HepG2 (cell line): ENCODE results near the gene GPR137. TPM values are rescaled to one million over a fixed set of nuclear protein-coding genes. Genes with fewer than 3 reads are reported as not detected.

Experiments used
- ATAC-seq: fragments of 200-7000 bp; cut with Tn5 transposase; 3 replicates; pipeline ENCODE4 v1.9.1; 2020; ENCODE audit warnings: mild to moderate bottlenecking, moderate library complexity
- BruUV-seq: library from RNA; stranded (reverse); fragments of 400-500 nt; replicated peaks from 2 replicates; lab custom pipeline; 2021; lab: Mats Ljungman, UMichigan
- CTCF ChIA-PET: fragments of 300-600 bp; formaldehyde crosslinking; extraction: SDS; loops from one replicate; lab custom pipeline; 2021; ENCODE audit warnings: low total read pairs, inconsistent platforms, low intra/inter-chr PET ratio; lab: Yijun Ruan, JAX
- POLR2A ChIA-PET: fragments of 350-600 bp; sonication (Branson Sonifier 250); formaldehyde crosslinking; loops from one replicate; lab custom pipeline; 2020; ENCODE audit warnings: antibody characterized with exemption, inconsistent platforms; lab: Yijun Ruan, JAX
- DNase-seq: peaks from one replicate; pipeline ENCODE4 v3.0.0-alpha.2; 2015; ENCODE audit warnings: low spot score
- FAIRE-seq: peaks from 3 replicates; lab custom pipeline; 2011; peaks lifted over from hg19 to GRCh38; lab: Jason Lieb, UNC
- H2AFZ ChIP-seq: one replicate; pipeline ENCODE4 v1.6.1; 2011; ENCODE audit warnings: low read length, inconsistent platforms
- H3K27ac ChIP-seq: fragments of 300-600 bp; 3 replicates; pipeline ENCODE4 v1.8.0; 2011; ENCODE audit warnings: mixed run types, mild to moderate bottlenecking, mixed read lengths, low read length, inconsistent platforms; ENCODE audit not compliant: insufficient read depth; ENCODE audit errors: extremely low read length
- H3K27me3 ChIP-seq, 2 experiments: fragments of 200-600 bp in 1 of 2; 2 replicates in 1 of 2; 3 replicates in 1 of 2; pipeline versions ENCODE4 v1.6.0 to v1.8.0; 2011; ENCODE audit warnings: low read length in 2 of 2, mild to moderate bottlenecking in 2 of 2, moderate library complexity in 2 of 2, inconsistent platforms in 1 of 2; ENCODE audit not compliant: insufficient read depth in 2 of 2, control insufficient read depth in 1 of 2
- H3K36me3 ChIP-seq, 2 experiments: fragments of 200-600 bp in 1 of 2; replicated peaks in 1 of 2; 2 replicates in 1 of 2; 3 replicates in 1 of 2; pipeline versions ENCODE4 v1.5.1 to v1.8.0; 2011; ENCODE audit warnings: low read length in 2 of 2, inconsistent platforms in 1 of 2; ENCODE audit not compliant: insufficient read depth in 2 of 2, control insufficient read depth in 1 of 2
- H3K4me1 ChIP-seq: 2 replicates; pipeline ENCODE4 v1.5.1; 2012; ENCODE audit warnings: low read length, inconsistent platforms; ENCODE audit not compliant: insufficient read depth
- H3K4me2 ChIP-seq: 2 replicates; pipeline ENCODE4 v1.6.0; 2011; ENCODE audit warnings: low read depth, low read length, inconsistent platforms
- H3K4me3 ChIP-seq, 3 experiments: fragments of 200-600 bp in 1 of 3; sonication (generic), shearing (Covaris generic) in 1 of 3; replicated peaks in 1 of 3; 2 replicates each; pipeline ENCODE4 v1.5.1; 2011 to 2016; ENCODE audit warnings: low read length in 3 of 3, inconsistent platforms in 2 of 3, low read depth in 2 of 3, mild to moderate bottlenecking in 2 of 3, control low read depth in 1 of 3, mixed read lengths in 1 of 3; ENCODE audit not compliant: insufficient read depth in 1 of 3
- H3K79me2 ChIP-seq: one replicate; pipeline ENCODE4 v1.6.1; 2011; ENCODE audit warnings: low read length, inconsistent platforms; ENCODE audit not compliant: insufficient read depth
- H3K9ac ChIP-seq: 2 replicates; pipeline ENCODE4 v1.6.0; 2011; ENCODE audit warnings: mild to moderate bottlenecking, low read depth, low read length, inconsistent platforms; ENCODE audit not compliant: insufficient read depth
- H3K9me3 ChIP-seq: 2 replicates; pipeline ENCODE4 v1.5.1; 2012; ENCODE audit warnings: mild to moderate bottlenecking, low read length
- H4K20me1 ChIP-seq: 2 replicates; pipeline ENCODE4 v1.6.0; 2011; ENCODE audit warnings: inconsistent platforms, mild to moderate bottlenecking, low read length, moderate library complexity; ENCODE audit not compliant: insufficient read depth
- HNRNPLL ChIP-seq: fragments of 200-400 bp; formaldehyde crosslinking; IDR thresholded peaks from 2 replicates; pipeline ENCODE4 v1.6.1; 2017; ENCODE audit warnings: mild to moderate bottlenecking, low read depth, low read length; ENCODE audit not compliant: poor library complexity, severe bottlenecking
- KAT8 ChIP-seq: IDR thresholded peaks from 2 replicates; pipeline ENCODE4 v1.6.1; 2016; ENCODE audit warnings: missing genetic modification reagents, missing compliant biosample characterization
- MAFF ChIP-seq: IDR thresholded peaks from 2 replicates; pipeline ENCODE4 v1.6.1; 2011; ENCODE audit warnings: low read depth, low read length, improper control_type of control experiment
- MXI1 ChIP-seq: IDR thresholded peaks from 3 replicates; pipeline ENCODE4 v1.6.1; 2012; ENCODE audit warnings: low read depth, low read length, inconsistent platforms, borderline replicate concordance
- POLR2AphosphoS5 ChIP-seq: IDR thresholded peaks from 2 replicates; pipeline ENCODE4 v1.6.1; 2012; ENCODE audit warnings: low read depth, low read length
- RAD21 ChIP-seq: fragments of 450-650 bp; formaldehyde crosslinking; IDR thresholded peaks from 2 replicates; pipeline ENCODE4 v1.5.0; 2020; ENCODE audit warnings: mild to moderate bottlenecking
- SNAI1 ChIP-seq: sonication (generic); formaldehyde crosslinking; IDR thresholded peaks from 2 replicates; pipeline ENCODE4 v1.5.0; 2020; ENCODE audit warnings: mild to moderate bottlenecking, missing genetic modification reagents, borderline replicate concordance
- TOPORS ChIP-seq: sonication (generic); formaldehyde crosslinking; IDR thresholded peaks from 2 replicates; pipeline ENCODE4 v1.8.0; 2023; ENCODE audit warnings: mild to moderate bottlenecking, missing genetic modification reagents
- ZBTB1 ChIP-seq: sonication (generic); formaldehyde crosslinking; IDR thresholded peaks from 2 replicates; pipeline ENCODE4 v1.4.0; 2020; ENCODE audit warnings: missing genetic modification reagents, borderline replicate concordance
- ZFP90 ChIP-seq: sonication (generic); formaldehyde crosslinking; IDR thresholded peaks from 2 replicates; pipeline ENCODE4 v1.8.0; 2022; ENCODE audit warnings: missing genetic modification reagents, mild to moderate bottlenecking, inconsistent platforms, borderline replicate concordance
- ZNF33B ChIP-seq: sonication (generic); formaldehyde crosslinking; IDR thresholded peaks from 2 replicates; pipeline ENCODE4 v1.5.1; 2020; ENCODE audit warnings: mild to moderate bottlenecking, missing genetic modification reagents
- ZNF609 ChIP-seq: sonication (generic); formaldehyde crosslinking; IDR thresholded peaks from 2 replicates; pipeline ENCODE4 v1.4.0; 2020; ENCODE audit warnings: mild to moderate bottlenecking, missing genetic modification reagents, borderline replicate concordance
- ZNF660 ChIP-seq: sonication (generic); formaldehyde crosslinking; IDR thresholded peaks from 2 replicates; pipeline ENCODE4 v1.5.1; 2020; ENCODE audit warnings: mild to moderate bottlenecking, low read depth, missing genetic modification reagents, borderline replicate concordance
- WGBS: methylation state at CpG from one replicate; pipeline ENCODE4 v1.1.6; 2017; ENCODE audit warnings: low lambda C conversion rate; 5-methylcytosine and 5-hydroxymethylcytosine counted together
- in situ Hi-C: cut with HindIII; loops from 2 replicates; pipeline ENCODE4 v1.10.0; 2017; ENCODE audit warnings: low pct_unique_long_range_greater_than_20kb; ENCODE audit not compliant: extremely low pct_ligation_motif_present
- intact Hi-C: fragments of 100-400 bp; cut with micrococcal nuclease; formaldehyde crosslinking; loops from one replicate; pipeline ENCODE4 v1.10.0; 2022; ENCODE audit not compliant: unreplicated experiment
- polyA plus RNA-seq, 8 experiments: library from polyadenylated mRNA; depleted of rRNA in 3 of 8; stranded (reverse) in 7 of 8; unstranded in 1 of 8; fragments of >200 nt; fragmentation: Illumina TruSeq in 4 of 8; extraction: Trizol in 4 of 8; gene quantifications; 2 replicates each; pipeline versions ENCODE4 v1.2.1 to v1.2.3, GENCODE V29; 2011 to 2016; ENCODE audit warnings: low read depth in 4 of 8, missing spikeins in 1 of 8, mixed read lengths in 1 of 8; ENCODE audit not compliant: insufficient read depth in 1 of 8
- total RNA-seq, 5 experiments: library from RNA; depleted of rRNA; stranded (reverse); fragments of >200 nt; fragmentation: Illumina TruSeq; extraction: Trizol; gene quantifications; 2 replicates each; pipeline ENCODE4 v1.2.3, GENCODE V29; 2016; ENCODE audit warnings: low read depth in 1 of 5
- TF ChIP-seq, protein P1 (sequence below): sonication (generic); formaldehyde crosslinking; IDR thresholded peaks from 2 replicates; pipeline ENCODE4 v1.9.0; 2022; ENCODE audit warnings: missing genetic modification reagents, mild to moderate bottlenecking, borderline replicate concordance

GPR137 gene
- total and polyA plus RNA-seq, 2 of the 13 experiments (the other 11 are each of a cell fraction or from before 2014, with no cell fraction given) = 8.5 to 13.2 TPM

DNA sequence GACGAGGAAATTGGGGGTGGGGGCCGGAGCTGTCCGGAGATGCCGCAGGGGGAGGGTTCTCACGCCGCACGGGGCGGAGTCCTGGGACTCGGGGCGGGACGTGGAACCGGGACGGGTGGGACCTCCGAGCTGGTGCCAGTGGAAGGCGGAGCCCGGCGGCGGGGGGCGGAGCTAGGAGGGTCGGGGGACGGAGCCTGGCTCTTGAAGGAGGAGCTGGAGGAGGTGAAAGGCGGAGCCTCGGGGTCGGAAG, 44.5 kb upstream of the GPR137 start (continued):
- TF ChIP-seq ZNF609 (CRISPR knock-in tag) = peak; percentile 5; the same call in 1 of the 2 replicates
- TF ChIP-seq RAD21 = no peak
- peak; percentile 85 for TF ChIP-seq HNRNPLL
- TF ChIP-seq, all 625 proteins: peak for 19

DNA sequence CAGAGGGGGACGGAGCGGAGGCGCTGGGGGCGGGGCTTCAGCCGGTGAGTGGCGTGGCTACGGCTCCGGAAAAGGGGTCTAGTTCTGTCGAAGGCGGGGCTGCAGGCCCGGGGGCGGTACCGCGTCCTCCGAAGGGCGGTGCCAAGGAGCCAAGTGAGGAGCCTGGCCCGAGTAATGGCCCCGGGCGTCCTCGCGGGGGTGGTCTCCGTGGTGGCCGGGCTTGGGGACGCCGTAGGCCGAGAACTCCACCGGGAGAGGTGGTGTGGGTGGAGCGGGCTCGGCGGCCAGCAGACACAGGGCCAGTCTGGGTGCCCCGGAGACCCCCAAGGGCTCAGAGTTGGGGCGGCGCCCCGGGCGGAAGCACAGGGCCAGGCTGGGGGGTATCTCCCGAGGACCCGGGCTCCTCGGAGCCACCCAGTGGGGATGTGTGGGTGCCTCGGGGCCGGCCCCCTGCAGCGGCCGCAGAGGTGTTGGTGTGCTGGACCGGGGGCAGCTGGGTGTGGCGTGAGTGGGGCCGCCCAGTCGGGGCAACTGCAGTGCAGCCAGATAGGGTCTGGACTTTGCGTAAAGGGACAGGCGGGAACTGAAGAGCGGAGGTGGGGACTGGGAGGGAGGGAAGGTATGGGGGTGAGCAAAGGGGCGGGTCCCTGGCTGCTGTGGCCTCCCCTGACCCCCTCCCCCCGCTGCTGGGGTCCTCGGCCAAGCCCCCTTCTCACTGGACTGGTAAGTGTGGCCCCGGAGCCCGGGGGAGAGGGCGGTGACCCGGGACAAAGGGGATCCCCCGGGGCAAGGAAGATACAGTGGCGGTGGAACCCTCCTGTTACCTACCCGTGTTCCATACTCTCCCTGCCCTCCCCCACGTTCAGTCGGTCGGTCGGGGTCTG, 43.9 kb upstream of the GPR137 start:
- Histone ChIP-seq H3K79me2 (peaks cover 26% of the 10 kb centered on the region), H3K4me1 (peaks cover 57% of the 10 kb centered on the region), H3K9me3 (no peaks in the 10 kb centered on the region), H3K4me3 (peak overlapping the region; percentile 84 to 93 (median 88)), H2AFZ (no peak overlapping the region), H3K27ac (peak overlapping the region; percentile 91), H4K20me1 (no peaks in the 10 kb centered on the region), H3K4me2 (peak overlapping the region; percentile 95), H3K9ac (peak overlapping the region; percentile 86), H3K36me3 (peaks cover 0 to 11% of the 10 kb centered on the region in 2 experiments; a peak in 3 of 5 replicates), H3K27me3 (no peaks in the 10 kb centered on the region; a peak in 1 of 5 replicates)
- 1% methylated on average over 28 of the region's 63 CpGs for WGBS
- DNase-seq = peak; percentile 66
- TSS peak; percentile 62 for BruUV-seq
- CTCF ChIA-PET = no interaction called here
- ATAC-seq = peak; percentile 73
- intact Hi-C loops = loop anchor here (5.0 kb wide), 1 partner anchor 54 kb away; the partner anchor contains the start of gene STIP1
- in situ Hi-C loops = loop anchor here (5.0 kb wide), 1 partner anchor 61 kb away; the partner anchor contains the start of gene CATSPERZ
- peak; percentile 64 for FAIRE-seq
- POLR2A ChIA-PET = interaction anchor here (0.5 to 8.3 kb wide), 20 partner anchors 8 to 90 kb away, joined by 3 to 113 read pairs (median 6); partner anchors contain the start of genes BAD, DNAJC4, ESRRA and MACROD1
- no peak for TF ChIP-seq ZBTB1 (CRISPR knock-in tag)
- 0 out of 2 replicates have a peak, but pooled peaks have one; percentile 53 for TF ChIP-seq KAT8 (CRISPR knock-in tag)
- no peak for TF ChIP-seq ZFP90 (CRISPR knock-in tag)
- TF ChIP-seq TOPORS (CRISPR knock-in tag) = no peak
- 0 out of 2 replicates have a peak, but pooled peaks have one; percentile 66 for TF ChIP-seq SNAI1 (CRISPR knock-in tag)
- no peak for TF ChIP-seq ZNF660 (CRISPR knock-in tag)
- peak; percentile 27; the same call in 1 of the 3 replicates for TF ChIP-seq MXI1
- no peak for TF ChIP-seq MAFF
- TF ChIP-seq ZNF33B (CRISPR knock-in tag) = no peak; the same call in none of the 2 replicates
- TF ChIP-seq, protein P1, sequence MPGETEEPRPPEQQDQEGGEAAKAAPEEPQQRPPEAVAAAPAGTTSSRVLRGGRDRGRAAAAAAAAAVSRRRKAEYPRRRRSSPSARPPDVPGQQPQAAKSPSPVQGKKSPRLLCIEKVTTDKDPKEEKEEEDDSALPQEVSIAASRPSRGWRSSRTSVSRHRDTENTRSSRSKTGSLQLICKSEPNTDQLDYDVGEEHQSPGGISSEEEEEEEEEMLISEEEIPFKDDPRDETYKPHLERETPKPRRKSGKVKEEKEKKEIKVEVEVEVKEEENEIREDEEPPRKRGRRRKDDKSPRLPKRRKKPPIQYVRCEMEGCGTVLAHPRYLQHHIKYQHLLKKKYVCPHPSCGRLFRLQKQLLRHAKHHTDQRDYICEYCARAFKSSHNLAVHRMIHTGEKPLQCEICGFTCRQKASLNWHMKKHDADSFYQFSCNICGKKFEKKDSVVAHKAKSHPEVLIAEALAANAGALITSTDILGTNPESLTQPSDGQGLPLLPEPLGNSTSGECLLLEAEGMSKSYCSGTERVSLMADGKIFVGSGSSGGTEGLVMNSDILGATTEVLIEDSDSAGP (CRISPR knock-in tag) = 0 out of 2 replicates have a peak, but pooled peaks have one; percentile 22
- peak; percentile 73; the same call in 1 of the 2 replicates for TF ChIP-seq POLR2AphosphoS5
